GM21360 (cell line): ENCODE data around the gene MLX.
"Not testable (repeated sequence)": the region's sequence is repeated elsewhere in the genome, so short reads cannot be mapped to it uniquely, and the experiment has no call there.

Source experiments
- ATAC-seq: cut with Tn5 transposase; IDR thresholded peaks from one replicate; pipeline ENCODE4 v1.9.1; 2021; ENCODE audit warnings: mild to moderate bottlenecking, moderate library complexity; ENCODE audit not compliant: unreplicated experiment

The MLX gene

DNA sequence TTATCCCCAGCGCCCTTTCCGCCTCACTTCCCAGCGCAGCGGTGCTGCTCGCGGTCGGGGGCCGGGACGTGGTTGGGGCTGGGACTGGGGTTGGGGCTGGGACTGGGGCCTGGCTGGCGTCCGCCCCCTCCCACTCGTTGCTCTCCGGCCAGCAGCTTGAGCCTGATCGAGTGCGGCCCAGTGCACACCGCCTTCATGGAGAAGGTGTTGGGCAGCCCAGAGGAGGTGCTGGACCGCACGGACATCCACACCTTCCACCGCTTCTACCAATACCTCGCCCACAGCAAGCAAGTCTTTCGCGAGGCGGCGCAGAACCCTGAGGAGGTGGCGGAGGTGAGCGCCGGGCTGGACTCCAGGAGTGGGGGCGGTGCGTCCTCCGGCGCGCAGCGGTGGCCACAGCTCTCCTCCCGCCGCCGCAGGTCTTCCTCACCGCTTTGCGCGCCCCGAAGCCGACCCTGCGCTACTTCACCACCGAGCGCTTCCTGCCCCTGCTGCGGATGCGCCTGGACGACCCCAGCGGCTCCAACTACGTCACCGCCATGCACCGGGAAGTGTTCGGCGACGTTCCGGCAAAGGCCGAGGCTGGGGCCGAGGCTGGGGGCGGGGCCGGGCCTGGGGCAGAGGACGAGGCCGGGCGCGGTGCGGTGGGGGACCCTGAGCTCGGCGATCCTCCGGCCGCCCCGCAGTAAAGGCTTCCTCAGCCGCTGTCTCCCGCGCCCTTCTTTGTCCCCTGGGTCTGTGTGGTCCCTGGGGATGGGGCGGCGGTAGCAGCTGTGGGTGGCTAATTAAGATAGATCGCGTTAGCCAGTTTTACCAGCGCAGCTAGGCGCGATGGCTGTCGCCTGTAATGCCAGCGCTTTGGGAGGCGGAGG, 12.4 kb upstream of the MLX start:
- peak; percentile 52 for ATAC-seq

DNA sequence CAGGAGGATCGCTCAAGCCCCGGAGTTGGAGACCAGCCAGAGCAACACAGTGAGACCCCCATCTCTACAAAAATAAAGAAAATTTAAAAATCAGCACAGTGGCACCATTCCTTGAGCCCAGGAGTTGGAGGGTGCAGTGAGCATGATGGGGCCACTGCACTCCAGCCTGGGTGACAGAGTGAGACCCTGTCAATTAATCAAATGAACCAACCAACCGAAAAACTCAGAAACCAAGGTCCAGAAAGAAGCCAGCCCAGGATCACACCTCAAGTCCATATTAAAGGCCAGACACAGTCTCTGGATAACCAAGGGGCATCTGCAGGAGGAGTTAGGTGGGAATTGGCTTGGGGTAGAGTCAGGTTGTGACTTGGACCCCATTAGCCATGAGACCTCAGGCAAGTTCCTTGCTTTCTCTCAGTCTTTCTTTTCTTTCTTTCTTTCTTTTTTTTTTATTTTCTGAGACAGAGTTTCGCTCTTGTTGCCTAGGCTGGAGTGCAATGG, 11.7 kb upstream of the MLX start:
- no peak for ATAC-seq

DNA sequence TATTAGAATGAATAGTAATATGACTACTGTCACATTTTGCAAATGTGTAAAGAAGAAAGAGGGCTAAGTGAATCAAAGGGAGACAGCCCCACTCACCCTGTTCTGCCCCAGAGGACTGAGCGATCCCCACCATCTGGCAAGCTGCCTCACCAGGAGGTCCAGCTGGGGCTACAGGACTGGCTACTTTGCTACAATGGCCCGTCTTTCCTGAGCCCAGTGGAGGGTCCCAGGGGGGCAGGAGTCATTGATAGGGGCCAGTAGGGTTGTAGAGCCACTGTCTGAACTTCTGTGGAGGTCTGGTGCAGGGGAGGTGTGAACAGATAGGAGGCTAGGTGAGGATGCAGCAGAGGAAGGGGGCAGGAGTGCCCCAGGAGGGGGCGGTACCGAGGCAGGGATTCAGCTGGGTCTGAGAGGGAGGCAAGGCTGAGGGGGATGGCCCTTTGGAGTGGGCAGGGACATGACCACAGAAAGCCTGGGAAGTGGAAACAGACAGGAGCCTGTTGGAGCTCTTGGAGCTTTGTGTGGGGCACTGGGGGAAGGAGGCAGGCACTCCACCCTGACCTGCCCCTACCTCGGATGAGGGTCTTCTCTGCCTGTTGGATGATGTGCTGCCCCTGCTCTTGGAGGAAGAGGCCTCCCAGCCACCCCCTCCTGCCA, 10.8 kb upstream of the MLX start:
- not testable (repeated sequence) for ATAC-seq

DNA sequence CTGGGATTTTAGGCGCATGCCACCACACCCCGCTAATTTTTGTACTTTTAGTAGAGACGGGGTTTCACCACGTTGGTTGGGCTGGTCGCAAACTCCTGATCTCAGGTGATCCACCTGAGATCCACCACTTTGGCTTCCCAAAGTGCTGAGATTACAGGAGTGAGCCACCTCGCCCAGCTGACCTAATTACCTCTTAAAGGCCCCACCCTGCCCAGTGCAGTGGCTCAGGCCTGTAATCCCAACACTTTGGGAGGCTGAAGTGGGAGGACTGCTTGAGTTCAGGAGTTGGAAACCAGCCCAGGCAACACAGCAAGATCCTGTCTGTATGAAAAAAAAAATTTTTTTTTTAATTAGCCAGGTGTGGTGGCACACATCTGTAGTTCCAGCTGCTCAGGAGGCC, 7.8 kb upstream of the MLX start:
- ATAC-seq = no peak

DNA sequence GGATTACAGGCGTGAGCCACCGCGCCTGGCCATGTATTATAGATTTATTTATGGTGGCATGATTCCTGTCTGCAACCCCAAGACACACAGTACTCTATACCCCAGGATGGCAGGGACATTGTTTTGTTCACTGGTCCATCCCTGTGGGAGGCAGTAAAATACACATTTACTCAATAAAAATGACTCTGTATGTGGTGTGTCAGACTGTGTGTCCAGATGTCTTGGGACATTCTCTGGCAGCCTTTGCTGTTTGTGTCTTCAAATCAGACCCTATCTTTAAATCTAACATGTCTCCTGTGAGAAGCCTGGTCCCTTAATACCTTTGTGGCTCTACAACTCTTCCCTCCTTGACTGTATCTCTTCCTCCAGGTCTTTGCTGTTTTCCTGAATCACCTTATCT, 6.7 kb upstream of the MLX start:
- ATAC-seq = no peak

DNA sequence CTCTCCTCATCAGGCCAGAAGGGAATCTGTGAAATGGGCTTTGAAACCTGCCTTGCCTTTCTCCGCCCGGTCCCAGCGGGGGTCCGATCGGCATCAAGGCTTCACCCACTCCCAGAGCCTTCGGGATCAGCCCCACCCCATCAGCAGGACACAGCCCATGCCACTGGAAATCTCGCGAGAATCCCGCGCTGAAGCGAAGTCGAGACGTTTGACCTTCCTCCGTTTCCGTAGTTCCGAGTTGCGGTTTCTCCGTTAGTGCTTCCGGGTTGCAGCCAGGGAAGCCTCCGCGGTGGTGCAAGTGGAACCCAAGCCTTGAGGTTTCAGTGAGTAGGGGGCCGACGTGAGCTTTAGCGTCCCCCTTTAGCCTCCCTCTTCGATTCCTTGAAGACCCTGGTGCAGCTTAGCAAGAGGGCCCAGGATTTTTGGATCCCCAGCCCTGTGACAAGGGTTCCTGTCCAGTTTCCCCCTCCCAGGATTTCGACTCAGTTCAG, 5.0 kb upstream of the MLX start, which contains the start of gene COASY:
TSS of gene COASY (plus strand) at position 252 of the 491 bp plus-strand sequence. CDS start 475 bp downstream, outside the sequence.
- ATAC-seq = peak; percentile 44

DNA sequence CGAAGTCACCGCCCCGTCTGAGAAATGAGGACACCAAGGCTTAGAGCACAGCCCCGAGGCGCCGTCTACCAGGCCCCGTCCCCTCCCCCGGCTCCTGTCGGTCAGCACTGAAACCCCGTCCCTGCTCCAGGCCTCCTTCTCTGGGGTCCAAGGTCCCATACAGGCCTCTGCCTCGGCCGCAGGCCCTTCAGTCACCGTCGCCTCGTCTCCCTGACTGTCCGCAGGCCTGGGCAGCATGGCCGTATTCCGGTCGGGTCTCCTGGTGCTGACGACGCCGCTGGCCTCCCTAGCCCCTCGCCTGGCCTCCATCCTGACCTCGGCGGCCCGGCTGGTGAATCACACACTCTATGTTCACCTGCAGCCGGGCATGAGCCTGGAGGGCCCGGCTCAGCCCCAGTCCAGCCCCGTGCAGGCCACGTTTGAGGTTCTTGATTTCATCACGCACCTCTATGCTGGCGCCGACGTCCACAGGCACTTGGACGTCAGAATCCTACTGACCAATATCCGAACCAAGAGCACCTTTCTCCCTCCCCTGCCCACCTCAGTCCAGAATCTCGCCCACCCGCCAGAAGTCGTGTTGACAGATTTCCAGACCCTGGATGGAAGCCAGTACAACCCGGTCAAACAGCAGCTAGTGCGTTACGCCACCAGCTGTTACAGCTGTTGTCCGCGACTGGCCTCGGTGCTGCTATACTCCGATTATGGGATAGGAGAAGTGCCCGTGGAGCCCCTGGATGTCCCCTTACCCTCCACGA, 4.3 kb upstream of the MLX start:
- ATAC-seq = no peak

DNA sequence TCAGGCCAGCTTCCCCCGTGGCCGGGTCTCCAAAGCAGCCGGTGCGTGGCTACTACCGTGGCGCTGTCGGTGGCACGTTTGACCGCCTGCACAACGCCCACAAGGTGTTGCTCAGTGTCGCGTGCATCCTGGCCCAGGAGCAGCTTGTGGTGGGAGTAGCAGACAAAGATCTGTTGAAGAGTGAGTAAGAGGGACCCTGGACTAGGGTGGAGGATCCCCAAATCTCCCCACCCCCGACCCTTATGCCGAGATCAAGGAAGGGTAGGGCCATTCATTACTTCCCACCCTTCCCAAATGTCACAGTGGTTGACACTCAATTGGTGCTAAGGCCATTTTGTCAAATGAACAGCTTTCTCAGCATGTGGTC, 3.8 kb upstream of the MLX start:
- no peak for ATAC-seq

DNA sequence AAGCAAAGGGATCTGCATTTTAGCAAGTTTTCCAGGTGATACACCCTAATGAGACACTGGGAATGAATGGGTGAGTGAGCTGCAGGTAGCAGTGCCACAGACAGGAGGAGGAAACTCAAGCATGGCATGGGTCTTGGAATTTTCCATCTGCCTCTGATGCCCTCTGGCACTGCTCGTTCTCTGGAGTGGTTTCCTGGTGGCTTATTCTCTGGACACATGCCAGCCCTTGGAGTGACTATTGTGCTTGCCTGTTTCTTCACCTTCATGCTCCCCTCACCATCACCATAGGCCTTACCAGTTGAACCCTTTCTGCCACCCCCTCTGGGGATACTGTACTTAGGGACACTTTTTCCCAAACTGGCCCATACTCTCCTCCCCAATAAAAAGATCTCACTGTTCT, 3.4 kb upstream of the MLX start:
- ATAC-seq = no peak

DNA sequence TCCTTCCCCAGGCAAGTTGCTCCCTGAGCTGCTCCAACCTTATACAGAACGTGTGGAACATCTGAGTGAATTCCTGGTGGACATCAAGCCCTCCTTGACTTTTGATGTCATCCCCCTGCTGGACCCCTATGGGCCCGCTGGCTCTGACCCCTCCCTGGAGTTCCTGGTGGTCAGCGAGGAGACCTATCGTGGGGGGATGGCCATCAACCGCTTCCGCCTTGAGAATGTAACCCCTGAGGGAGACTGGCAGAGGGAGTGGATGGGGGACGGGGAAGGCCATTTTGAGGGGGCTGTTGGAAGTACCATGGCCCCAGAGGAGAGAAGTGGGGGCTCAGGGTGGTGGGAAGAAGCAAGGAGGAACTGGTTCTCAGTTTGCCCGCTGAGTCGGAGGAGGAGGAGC, 3.0 kb upstream of the MLX start:
- no peak for ATAC-seq

DNA sequence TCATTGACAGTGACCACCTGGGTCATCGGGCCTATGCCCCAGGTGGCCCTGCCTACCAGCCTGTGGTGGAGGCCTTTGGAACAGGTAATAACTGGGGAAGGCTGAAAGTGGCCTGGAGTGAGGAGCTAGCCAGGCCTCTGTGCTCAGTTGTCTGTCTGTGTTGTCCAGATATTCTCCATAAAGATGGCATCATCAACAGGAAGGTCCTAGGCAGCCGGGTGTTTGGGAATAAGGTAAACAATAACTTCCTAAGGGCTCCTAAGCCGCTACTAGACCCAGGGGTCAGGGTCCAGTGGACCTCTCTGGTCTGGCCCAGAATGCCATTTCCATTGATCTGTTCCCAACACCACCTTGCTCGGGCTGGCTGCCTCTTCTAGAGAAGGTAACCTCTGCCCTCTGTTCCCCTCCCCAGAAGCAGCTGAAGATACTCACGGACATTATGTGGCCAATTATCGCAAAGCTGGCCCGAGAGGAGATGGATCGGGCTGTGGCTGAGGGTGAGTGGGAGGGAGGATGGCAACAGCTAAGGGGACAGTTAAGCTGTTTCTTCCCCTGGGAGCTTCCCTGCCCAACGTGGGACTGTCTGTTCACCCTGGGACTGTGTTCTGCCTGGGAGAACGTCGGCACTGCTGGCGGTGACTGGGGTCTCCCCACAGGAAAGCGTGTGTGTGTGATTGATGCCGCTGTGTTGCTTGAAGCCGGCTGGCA, 1.9 kb upstream of the MLX start:
- ATAC-seq = no peak

DNA sequence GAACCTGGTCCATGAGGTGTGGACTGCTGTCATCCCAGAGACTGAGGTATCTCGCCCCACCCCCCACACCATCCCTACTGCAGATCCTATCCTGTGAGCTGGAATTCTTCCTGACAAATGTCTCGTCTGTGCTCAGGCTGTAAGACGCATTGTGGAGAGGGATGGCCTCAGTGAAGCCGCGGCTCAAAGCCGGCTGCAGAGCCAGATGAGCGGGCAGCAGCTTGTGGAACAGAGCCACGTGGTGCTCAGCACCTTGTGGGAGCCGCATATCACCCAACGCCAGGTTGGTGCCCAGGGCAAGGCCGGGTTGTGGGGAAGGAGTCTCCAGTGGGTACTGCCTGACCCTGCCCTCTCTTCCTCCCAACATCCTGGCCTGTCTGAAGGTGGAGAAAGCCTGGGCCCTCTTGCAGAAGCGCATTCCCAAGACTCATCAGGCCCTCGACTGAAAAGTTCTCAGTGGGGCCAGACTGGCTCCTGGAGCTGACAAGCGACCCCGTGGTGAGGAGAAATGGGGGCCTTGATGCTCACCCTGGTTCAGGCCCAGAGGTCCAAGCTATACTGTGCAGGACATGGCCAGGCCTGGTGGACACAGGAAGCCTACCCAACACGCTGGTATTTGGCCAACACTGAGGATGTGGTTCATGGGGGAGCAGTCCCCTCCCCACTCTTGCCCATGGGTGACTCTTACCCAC, 1.2 kb upstream of the MLX start:
- ATAC-seq = no peak

DNA sequence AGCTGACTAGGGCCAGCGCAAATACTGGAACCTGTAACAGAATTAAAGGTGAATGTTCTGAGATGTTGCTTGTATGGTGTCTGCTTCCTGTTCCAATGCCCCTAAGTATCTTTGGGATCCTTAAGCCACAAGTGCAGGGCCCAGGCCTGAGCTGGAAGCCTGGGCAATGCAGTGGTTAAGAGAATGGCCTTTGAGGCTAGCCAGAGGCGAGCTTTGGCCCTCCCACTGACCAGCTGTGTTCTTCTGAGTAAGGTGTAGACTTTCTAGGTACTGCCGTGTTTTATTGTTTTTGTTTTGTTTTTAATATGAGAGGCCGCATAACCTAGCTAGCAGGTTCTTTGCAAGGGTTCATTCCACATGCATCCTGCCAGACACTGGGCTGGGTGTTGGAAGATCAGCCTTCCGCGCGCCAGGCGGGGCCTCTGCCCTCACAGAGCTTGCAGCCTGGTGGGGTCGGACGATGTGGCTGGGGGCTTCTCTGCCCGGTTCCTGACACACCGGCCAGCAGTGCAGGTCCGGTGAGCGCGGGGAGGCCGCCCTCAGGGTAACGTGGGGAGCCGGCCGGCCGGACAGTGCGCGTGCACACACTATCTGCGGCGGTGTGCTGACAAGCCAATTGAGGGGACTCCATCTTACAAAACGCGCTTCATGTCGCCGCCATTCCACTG, 551 bp upstream of the MLX start:
- no peak for ATAC-seq

DNA sequence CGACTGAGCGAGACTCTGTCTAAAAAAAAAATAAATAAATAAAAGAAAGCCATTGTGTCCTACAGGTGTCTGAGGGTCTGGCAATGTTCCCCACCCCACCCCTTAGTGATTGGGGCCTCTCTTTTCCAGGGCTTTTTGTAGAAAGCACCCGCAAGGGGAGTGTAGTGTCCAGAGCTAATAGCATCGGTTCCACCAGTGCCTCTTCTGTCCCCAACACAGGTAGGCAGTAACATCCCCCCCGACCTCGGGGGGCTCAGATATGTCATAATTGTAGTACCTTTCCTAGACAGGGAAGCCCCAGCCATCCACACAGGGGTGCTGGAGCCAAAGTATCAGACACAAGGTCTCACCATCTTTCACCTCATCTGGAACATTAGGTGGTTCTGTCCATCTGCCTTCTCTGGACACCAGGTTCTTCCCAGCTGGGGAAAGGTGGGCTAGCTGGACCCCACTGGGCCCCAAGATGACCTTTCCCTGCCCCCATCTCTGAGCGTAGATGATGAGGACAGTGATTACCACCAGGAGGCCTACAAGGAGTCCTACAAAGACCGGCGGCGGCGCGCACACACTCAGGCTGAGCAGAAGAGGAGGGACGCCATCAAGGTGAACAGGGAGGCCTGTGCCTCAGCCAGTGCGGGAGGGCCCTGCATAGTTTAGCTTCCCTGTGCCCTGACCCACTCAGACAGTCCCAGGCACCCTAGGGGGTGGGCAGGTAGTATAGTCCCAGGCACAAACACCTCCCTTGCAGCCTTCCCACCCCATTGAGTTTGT, 1.6 kb downstream of the MLX start:
- no peak for ATAC-seq

DNA sequence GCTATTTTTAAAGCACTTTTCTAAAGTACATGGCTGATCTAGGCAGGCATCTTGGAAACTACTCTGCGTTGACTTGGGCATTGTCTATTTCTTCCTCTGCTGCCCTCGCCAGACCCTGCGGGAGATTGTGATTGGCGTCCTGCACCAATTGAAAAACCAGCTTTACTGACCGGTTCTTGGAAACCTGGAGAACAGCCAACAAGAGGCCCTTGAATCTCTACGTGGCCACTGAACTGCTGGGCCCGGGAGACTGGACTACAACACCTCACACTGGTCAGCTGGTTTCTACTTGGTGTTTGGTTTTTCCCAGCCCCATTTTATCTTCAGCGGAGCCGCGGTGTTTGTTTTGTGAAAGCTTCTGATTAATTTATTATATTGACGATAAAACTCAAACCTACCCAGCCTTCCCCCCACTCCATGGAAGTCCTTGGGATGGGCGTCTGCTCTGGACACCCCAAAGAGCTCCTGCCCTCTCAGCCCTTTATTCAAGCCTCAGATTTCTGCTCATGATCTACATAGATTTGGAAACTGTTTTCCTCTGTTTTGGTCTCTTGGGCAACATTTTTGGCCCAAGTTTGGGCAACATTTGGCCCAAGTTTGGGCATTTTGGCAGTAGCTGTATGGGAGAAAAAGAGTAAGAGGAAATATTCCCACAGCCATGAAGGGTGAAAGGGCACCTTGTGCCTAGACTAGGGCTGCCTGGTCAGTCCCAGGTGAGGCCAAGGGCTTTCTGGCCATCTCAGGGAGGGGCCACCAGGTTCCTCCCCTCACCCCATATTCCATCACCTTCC, 4.7 kb downstream of the MLX start:
- no peak for ATAC-seq

DNA sequence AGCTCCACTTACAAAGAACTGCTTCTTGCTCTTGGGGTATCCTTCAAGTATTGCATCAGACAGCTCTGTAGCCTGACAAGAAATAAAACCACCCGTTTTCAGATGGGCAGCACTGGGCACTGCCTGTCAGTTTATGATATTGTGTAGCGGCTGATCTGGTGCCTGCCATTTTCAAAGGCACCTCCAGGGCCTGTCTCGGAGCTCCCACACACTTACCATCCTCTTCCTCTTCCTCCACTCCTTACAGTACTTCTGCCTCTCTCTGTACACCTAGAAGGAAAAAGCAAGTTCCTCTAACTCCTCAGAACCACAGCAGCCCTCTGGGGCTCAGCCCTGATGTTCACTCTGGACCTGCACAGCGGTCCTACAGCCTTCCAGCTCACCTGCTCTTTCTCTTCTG, 6.2 kb downstream of the MLX start:
- ATAC-seq = no peak

DNA sequence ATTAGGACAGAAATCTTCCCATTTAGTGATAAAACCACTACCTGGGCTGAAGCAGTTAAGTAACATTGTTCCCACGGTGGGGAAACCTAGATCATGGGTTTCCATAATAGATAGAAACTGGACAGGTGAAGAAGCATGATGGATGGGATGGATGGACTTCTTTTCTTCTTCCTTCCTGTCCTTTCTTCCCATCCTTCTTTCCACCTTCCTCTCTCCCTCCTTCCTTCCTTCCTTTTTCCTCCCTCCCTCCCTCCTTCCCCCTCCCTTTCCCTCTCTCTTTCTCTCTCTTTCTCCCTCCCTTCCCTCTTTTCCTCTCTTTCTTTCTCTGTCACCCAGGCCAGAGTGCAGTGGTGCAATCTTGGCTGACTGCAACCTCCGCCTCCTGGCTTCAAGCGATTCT, 7.6 kb downstream of the MLX start:
- no peak for ATAC-seq

DNA sequence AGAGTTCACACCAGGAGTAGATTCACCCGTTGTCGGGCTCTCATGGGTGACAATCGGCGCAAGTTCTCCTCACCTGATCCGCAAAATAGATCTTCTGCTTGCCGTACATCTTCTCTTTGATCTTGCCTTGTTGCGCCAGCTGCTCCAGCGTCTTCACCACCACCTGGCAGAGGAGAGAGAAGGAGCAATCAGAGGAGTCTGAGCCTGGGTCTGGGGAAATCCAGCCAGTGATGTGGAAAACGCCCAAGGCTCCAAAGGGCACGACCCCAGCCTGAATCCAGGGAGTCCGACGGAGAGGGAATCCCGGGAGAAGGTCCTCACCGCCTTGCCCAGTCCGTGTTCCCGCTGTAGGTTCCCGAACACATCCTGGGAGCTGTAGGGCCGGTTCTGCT, 10.2 kb downstream of the MLX start:
- ATAC-seq = no peak
